T-helper 2 cell (primary cell): ENCODE measurements around the gene LSM4.
A peak's percentile ranks its signal among the peaks of the same experiment; 100 is the strongest.

Experiments
- DNase-seq, 5 experiments: peaks; one replicate each; pipeline versions ENCODE4 v3.0.0 to v3.0.0-alpha.2; 2012 to 2022

The LSM4 gene

GRCh38 chr19:18274219-18274780, 48.6 kb downstream of the LSM4 start, which contains the start of gene IQCN:
Gene IQCN (minus strand): TSS chr19:18274452. CDS start chr19:18269478, 4,974 bp downstream.
- DNase-seq, result peak in 3 of 5 experiments; percentile 39 to 43 (median 41)

- no peak for DNase-seq
Measured at GRCh38 chr19:18273561-18274218, 49.2 kb downstream of the LSM4 start.

DNA sequence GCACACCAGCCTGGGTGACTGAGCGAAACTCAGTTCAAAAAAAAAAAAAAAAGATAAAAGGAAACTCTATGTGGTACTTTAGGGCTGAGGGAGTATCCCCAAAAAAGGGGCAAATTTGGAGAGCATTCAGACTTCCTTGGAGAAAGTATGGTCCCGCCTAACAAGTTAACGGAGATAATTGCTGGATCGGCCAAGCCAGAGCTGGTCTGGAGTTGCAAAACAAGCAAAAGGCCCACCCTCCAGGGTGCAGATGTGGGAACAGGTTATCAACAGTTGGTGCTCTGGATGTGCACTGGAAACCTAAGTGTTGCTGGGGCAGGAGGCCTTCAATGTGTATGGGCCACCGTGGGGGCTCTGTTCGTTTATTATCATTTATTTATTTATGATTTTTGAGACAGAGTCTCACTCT, 51.4 kb downstream of the LSM4 start:
- DNase-seq, result peak in 1 of 5 experiments; percentile 24

DNA sequence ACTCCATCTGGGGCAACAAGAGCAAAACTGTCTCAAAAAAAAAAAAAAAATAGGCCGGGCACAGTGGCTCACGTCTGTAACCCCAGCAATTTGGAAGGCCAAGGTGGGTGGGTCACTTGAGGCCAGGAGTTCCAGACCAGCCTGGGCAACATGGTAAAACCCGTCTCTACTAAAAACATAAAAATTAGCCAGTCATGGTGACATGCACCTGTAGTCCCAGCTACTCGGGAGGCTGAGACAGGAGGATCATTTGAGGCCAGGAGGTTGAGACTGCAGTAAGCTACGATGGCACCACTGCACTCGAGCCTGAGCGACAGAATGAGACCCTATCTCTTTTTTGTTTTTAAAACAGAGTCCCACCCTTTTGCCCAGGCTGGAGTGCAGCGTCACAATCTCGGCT, 52.5 kb downstream of the LSM4 start:
- DNase-seq, result no peak

GRCh38 chr19:18269070-18269723, 53.7 kb downstream of the LSM4 start:
- DNase-seq, result no peak

- no peak for DNase-seq
Measured at GRCh38 chr19:18266771-18267686, 55.8 kb downstream of the LSM4 start.

- no peak for DNase-seq
Measured at GRCh38 chr19:18265582-18265981, 57.3 kb downstream of the LSM4 start.

DNA sequence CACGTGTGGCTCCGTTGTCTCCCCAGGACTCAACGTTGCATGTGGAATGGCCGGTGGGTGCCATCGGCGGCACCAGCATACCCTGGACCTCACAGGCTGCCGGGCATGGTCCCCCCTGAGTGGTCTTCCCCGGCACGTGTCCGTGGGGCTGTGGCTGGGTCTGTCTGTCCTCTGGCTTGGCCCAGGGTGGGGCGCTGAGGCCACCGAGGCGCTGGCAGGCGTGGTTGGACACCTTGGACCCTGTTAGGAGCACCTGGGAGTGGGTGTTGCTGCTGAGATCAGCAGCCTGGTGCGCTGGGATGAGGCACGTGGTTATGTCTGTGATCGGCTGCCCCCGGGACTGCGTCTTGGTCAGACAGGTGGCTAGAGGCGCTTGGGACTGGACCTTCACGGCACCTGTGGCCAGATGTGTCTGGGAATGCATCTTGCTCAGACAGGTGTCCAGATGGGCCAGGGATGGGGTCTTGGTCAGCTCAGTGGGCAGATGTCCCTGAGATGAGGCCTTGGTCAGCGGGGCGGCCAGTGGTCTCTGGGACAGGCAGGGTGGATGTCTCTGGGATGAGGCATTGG, 57.8 kb downstream of the LSM4 start:
- no peak for DNase-seq

- no peak for DNase-seq
Measured at GRCh38 chr19:18264137-18264854, 58.6 kb downstream of the LSM4 start.

DNA sequence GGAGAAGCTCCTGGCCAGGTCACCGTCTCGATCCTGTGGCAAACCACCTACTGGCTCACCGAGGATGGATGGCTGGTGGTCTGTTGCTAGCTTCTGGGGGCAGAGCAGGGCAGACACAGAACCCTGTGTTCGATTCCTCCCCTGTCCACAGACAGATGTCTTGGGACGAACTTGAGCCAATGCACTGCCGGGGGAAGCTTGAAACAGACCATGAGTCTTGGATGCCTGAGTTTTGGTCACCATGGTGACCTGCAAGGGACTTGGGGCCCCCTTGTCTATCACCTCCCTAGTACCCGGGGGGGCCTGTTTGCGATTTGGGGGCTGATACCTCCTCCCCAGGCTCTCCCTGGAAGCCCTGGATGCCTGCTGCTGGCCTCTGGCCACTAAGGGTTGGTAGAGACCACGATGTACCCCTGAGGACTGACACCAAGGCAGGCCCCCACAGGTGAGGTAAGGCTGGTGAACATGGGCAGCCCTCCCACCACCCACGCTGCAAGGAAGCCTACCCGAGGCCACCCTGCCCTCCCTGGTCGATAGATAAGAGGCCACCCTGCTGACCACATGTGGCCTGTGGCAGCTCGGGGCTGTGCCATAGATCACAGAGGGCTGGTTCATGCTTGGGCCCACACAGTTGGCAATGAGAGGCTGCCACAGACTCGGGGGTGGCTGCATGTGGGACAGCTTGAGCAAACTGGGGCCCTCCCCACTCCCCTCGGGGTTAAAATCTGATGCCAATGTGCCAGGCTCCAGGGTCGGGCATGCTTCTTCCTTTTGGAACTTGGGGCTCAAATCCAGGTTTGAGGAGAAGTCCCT, 59.3 kb downstream of the LSM4 start:
- DNase-seq, result no peak

DNA sequence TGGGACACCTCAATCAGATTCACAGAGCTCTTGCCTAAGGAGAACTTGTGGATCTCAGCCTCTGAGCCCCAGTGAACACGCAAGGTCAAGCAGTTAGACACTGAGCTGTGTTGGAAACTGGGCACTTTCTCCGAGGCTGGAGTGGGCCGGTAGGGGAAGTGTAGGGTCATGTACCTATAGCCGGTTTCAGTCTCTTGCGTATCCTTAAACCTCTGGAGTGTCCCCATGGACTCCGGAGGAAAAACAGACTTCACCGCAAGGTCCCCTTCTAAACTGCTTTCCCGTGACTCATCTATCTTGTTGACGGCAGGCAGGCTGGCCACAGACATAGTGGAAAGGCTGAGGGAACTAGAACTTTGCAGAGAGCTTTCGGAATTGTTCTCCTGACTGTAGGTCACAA, 60.0 kb downstream of the LSM4 start:
- no peak for DNase-seq

DNA sequence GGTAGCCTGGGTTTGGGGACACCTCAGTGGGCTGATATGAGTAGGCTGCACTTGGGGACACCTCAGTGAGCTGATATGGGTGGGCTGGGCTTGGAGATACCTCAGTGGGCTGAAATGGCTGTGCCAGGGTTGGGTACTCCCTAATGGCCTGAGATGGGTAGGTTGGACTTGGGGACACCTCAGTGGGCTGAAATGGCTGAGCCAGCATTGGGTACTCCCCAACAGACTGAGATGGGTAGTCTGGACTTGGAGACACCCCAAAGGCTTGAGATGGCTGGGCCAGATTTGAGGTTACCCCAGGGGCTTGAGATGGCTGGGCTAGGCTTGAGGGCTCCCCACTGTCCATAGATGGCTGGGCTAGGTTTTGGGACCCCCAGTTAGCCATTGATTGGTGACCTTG, 60.7 kb downstream of the LSM4 start:
- no peak for DNase-seq

GRCh38 chr19:18261474-18261873, 61.4 kb downstream of the LSM4 start:
- no peak for DNase-seq

DNA sequence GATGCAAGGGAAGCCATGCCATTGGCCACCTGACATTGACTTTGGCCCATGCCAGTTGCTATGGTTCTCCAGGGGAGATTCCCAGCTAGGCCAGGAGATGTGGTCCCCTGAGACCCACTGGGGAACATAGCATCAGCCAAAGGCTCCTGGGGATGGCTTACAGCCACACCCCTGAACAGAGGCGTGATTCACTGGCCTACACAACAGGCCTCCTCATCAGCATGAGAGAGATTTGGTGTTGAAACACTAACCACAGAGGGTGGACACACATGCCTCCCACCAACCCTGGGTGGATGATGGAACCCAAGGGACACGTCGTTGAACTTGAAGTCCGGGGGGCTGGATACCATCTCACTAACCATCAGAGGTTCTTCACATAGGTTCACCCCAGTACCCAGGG, 63.0 kb downstream of the LSM4 start:
- DNase-seq, result no peak

DNA sequence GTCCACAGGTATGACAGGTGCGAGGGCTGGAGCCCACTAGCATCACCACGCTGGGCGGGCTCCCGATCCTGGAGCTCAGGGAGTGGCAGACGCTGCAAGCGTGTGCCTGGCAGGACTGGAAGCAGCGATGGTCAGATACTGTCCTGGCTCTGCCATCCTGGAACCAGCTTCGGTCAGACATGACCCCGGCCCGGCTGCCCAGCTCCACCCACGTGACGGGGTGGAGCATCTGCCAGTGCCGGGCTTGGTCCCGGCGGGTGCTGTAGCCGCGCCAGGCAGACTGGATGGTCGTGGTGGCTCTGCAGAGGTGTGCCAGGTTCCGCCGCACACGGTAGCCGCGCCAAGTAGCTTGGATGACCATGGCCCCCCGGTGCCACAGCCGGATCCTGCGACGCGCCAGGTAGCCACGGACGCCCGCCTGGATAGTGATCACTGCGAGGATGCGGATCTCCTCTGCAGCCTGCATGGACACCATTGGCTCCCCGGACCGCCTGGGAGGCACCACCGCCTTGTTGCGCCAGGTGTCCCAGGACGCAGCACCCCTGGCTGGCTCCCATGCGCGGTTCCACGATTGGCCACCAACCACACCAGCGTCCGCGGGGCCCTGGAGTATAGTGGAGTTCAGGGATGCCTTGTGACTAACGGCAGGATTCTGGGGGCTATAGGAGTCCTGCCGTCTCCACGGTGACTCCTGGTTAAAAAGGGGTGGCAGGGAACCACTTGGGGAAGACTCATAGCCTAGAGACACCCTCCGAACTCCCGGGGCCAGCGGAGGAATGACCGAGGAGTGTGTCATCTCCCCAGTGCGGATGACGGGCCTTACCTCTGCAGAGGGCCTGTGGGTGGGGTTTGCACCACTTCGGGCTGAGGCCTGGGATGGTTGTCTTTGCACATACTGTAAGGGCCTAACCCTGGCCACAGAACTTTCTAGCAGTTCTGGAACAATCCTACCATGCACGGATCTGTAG, 65.1 kb downstream of the LSM4 start:
- no peak for DNase-seq
